SW480 (cell line): ENCODE data around the gene PLXDC2.
A peak's percentile ranks its signal among the peaks of the same experiment; 100 is the strongest.

Source experiments
- DNase-seq: peaks from one replicate; pipeline ENCODE4 v3.0.0-alpha.2; 2016; ENCODE audit warnings: low spot score

PLXDC2 gene

GRCh38 chr10:19911886-19912285 lies 95.7 kb downstream of the PLXDC2 start:
- DNase-seq = no peak

GRCh38 chr10:19913987-19914386 lies 97.8 kb downstream of the PLXDC2 start:
- no peak for DNase-seq

DNA sequence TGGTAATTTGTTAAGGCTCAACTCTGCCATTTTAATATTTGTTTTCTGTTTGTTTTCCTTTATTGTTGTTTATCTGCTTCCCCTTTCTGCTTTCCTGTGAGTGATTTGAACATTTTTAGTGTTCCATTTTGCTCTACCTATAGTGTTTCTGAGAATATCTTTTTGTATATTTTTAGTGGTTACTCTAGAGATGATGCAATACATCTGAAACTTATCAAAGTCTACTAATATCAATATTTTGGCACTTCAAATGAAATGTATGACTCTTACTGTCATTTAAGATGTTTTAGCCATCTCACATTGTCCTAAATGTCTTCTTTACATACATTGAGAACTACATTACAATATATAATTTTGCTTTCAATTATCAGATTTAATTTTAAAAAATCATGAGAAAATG lies 98.9 kb downstream of the PLXDC2 start:
- DNase-seq = no peak

GRCh38 chr10:19915816-19916215 lies 99.6 kb downstream of the PLXDC2 start:
- DNase-seq = peak; percentile 11

GRCh38 chr10:19917751-19918478 lies 101.7 kb downstream of the PLXDC2 start:
- DNase-seq = peak; percentile 1

DNA sequence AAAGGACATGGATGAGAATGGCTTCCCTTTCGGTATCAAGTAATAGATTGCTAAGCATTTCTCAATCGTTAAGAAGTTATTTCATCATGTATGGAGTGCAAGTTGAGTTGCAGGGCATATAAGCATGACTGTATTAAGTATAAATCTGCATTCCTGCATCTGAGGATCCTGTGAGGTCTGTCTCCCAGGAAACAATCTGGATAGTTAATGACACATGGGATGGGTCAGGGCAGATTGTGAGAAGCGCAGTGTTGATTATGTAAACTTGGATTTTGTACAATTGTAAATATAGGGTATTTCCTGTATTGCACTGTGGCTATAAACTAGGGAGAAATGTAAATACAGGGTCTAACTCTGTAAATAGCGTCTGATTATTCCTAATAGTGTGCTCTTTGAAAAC lies 102.6 kb downstream of the PLXDC2 start:
- no peak for DNase-seq

DNA sequence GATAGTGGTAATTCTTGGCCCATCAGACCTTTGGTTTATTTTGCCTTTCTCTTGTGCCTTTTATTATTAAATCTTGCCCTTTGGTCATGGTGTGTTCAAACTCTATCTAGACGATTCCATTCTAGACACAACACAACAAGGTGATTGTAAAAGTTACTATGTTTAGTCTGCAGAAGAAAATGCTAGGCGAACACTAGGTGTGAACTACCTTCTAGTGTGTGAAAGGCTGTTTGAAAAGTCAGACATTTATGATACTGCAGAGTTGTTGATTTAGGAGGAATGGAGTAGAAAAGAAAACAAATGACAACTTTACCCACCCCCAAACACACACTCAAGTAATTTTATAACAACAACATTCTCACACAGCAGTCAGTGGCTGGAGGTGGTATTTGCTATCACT lies 103.4 kb downstream of the PLXDC2 start:
- DNase-seq = no peak

DNA sequence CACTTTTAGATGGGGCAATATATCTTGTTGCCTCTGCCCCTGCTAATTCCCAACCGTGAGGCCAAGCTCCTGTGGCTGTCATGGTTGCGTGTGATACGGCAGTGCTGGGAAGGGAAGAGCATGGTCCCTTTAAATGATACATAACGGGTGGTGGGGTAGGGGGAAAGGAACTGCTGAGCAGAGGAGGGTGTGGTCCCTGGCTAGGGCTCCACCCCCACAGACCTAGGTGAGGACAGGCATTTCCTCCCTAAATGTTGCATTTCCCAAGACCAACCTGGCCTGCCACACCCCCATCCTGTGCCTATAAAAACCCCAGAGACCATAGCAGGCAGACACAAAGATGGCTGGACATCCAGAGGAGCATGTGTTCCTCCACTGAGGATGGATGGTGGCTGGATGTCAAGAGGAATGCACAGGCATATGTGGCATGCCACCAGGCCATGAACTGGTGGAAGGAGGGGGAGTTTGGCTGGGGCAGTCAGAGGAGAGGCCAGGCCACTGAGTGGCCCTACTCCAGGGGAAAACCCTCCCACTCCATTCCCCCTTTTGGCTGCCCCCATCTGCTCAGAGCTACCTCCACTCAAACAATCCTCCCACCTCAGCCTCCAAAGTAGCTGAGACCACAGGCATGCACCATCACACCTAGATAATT lies 104.0 kb downstream of the PLXDC2 start:
- no peak for DNase-seq

- DNase-seq = no peak
Observed at GRCh38 chr10:19921300-19922140, 105.3 kb downstream of the PLXDC2 start.

DNA sequence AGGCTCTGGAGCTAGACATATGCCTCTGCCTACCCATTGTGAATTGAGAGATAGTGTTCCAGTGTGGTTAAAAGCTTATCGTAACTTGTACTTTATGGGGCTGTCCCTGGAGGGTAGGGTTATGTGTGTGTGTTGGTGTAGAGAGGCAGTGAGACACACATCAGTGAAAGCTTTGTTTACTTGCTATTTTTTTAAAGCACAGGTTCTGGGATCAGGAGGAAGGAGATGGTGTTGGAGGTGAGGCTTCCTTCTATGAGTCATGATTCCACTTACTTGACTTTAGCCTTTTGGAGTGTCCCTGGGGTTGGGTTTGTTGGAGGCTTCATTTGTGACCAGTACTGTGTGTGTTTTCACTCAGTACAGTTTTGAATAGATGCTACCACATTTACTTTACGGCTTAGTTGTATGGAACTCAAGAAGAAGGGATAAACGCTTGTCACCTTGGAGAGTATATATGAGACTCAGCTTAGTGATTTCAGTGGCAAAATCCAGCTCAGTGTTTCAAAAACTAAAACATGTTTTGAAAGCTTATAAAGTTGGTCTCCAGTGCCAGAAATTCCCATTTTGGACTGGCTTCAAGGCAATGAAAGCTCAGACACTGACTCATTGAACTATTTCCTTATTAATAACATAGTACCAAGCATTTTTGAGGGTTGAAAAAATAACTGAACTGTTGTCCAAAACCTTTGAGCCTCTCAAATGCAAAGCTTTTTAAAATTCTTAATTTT lies 106.2 kb downstream of the PLXDC2 start:
- no peak for DNase-seq

- DNase-seq = no peak
Observed at GRCh38 chr10:19925064-19925463, 108.8 kb downstream of the PLXDC2 start.

- no peak for DNase-seq
Observed at GRCh38 chr10:19928936-19929335, 112.7 kb downstream of the PLXDC2 start.

- DNase-seq = no peak
Observed at GRCh38 chr10:19929506-19930140, 113.4 kb downstream of the PLXDC2 start.

GRCh38 chr10:19930936-19931893 lies 115.0 kb downstream of the PLXDC2 start:
- DNase-seq = no peak

GRCh38 chr10:19931894-19932590 lies 115.8 kb downstream of the PLXDC2 start:
- DNase-seq = no peak

GRCh38 chr10:19932806-19933371 lies 116.7 kb downstream of the PLXDC2 start:
- no peak for DNase-seq

- no peak for DNase-seq
Observed at GRCh38 chr10:19933772-19934171, 117.5 kb downstream of the PLXDC2 start.

- DNase-seq = no peak
Observed at GRCh38 chr10:19935176-19935575, 118.9 kb downstream of the PLXDC2 start.

DNA sequence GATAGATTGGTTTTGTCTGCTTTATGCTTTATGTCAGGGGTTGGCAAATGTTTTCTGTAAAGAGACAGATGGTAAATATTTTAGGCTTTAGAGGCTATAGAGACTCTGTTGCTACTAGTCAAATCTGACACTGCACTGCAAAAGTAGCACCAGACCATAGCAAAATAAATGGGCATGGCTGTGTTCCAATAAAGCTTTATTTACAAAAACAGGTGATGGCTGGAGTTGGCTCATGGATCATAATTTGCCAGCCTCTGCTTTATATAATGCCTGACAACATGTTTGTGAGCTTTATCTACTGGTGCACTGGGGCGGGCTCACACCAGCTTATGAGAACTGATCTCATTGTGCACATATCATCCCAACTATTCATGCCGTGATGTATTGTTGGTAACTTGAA lies 120.1 kb downstream of the PLXDC2 start:
- DNase-seq = no peak

DNA sequence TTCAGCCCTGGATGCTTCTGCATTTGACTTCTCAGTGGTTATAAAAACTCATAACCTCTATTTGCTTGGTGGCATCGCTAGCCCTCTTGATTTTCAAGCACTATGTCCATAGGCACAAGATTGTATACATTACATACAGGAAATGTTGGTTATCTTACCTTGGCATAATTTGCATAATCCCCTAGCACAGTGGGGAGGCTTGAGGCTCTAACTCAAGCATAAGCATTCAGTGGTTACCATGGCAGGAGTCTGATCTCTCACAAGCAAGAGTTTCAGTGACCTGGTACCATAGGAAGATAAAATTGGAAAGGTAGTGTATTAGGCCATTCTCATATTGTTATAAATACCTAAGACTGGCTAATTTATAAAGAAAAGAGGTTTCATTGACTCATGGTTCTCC lies 121.8 kb downstream of the PLXDC2 start:
- no peak for DNase-seq
